HepG2 (cell line): ENCODE measurements around the gene NUP133. TPM values are rescaled to one million over a fixed set of nuclear protein-coding genes. Genes with fewer than 3 reads are reported as not detected.

Experiments used
- ATAC-seq: fragments of 200-7000 bp; cut with Tn5 transposase; 3 replicates; pipeline ENCODE4 v1.9.1; 2020; ENCODE audit warnings: mild to moderate bottlenecking, moderate library complexity
- BruUV-seq: library from RNA; stranded (reverse); fragments of 400-500 nt; replicated peaks from 2 replicates; lab custom pipeline; 2021; lab: Mats Ljungman, UMichigan
- CTCF ChIA-PET: fragments of 300-600 bp; formaldehyde crosslinking; extraction: SDS; loops from one replicate; lab custom pipeline; 2021; ENCODE audit warnings: low total read pairs, inconsistent platforms, low intra/inter-chr PET ratio; lab: Yijun Ruan, JAX
- POLR2A ChIA-PET: fragments of 350-600 bp; sonication (Branson Sonifier 250); formaldehyde crosslinking; loops from one replicate; lab custom pipeline; 2020; ENCODE audit warnings: antibody characterized with exemption, inconsistent platforms; lab: Yijun Ruan, JAX
- DNase-seq: peaks from one replicate; pipeline ENCODE4 v3.0.0-alpha.2; 2015; ENCODE audit warnings: low spot score
- FAIRE-seq: peaks from 3 replicates; lab custom pipeline; 2011; peaks lifted over from hg19 to GRCh38; lab: Jason Lieb, UNC
- H2AFZ ChIP-seq: one replicate; pipeline ENCODE4 v1.6.1; 2011; ENCODE audit warnings: low read length, inconsistent platforms
- H3K27ac ChIP-seq: fragments of 300-600 bp; 3 replicates; pipeline ENCODE4 v1.8.0; 2011; ENCODE audit warnings: mixed run types, mild to moderate bottlenecking, mixed read lengths, low read length, inconsistent platforms; ENCODE audit not compliant: insufficient read depth; ENCODE audit errors: extremely low read length
- H3K27me3 ChIP-seq, 2 experiments: fragments of 200-600 bp in 1 of 2; 2 replicates in 1 of 2; 3 replicates in 1 of 2; pipeline versions ENCODE4 v1.6.0 to v1.8.0; 2011; ENCODE audit warnings: low read length in 2 of 2, mild to moderate bottlenecking in 2 of 2, moderate library complexity in 2 of 2, inconsistent platforms in 1 of 2; ENCODE audit not compliant: insufficient read depth in 2 of 2, control insufficient read depth in 1 of 2
- H3K36me3 ChIP-seq, 2 experiments: fragments of 200-600 bp in 1 of 2; replicated peaks in 1 of 2; 2 replicates in 1 of 2; 3 replicates in 1 of 2; pipeline versions ENCODE4 v1.5.1 to v1.8.0; 2011; ENCODE audit warnings: low read length in 2 of 2, inconsistent platforms in 1 of 2; ENCODE audit not compliant: insufficient read depth in 2 of 2, control insufficient read depth in 1 of 2
- H3K4me1 ChIP-seq: 2 replicates; pipeline ENCODE4 v1.5.1; 2012; ENCODE audit warnings: low read length, inconsistent platforms; ENCODE audit not compliant: insufficient read depth
- H3K4me2 ChIP-seq: 2 replicates; pipeline ENCODE4 v1.6.0; 2011; ENCODE audit warnings: low read depth, low read length, inconsistent platforms
- H3K4me3 ChIP-seq, 3 experiments: fragments of 200-600 bp in 1 of 3; sonication (generic), shearing (Covaris generic) in 1 of 3; replicated peaks in 1 of 3; 2 replicates each; pipeline ENCODE4 v1.5.1; 2011 to 2016; ENCODE audit warnings: low read length in 3 of 3, inconsistent platforms in 2 of 3, low read depth in 2 of 3, mild to moderate bottlenecking in 2 of 3, control low read depth in 1 of 3, mixed read lengths in 1 of 3; ENCODE audit not compliant: insufficient read depth in 1 of 3
- H3K79me2 ChIP-seq: one replicate; pipeline ENCODE4 v1.6.1; 2011; ENCODE audit warnings: low read length, inconsistent platforms; ENCODE audit not compliant: insufficient read depth
- H3K9ac ChIP-seq: 2 replicates; pipeline ENCODE4 v1.6.0; 2011; ENCODE audit warnings: mild to moderate bottlenecking, low read depth, low read length, inconsistent platforms; ENCODE audit not compliant: insufficient read depth
- H3K9me3 ChIP-seq: 2 replicates; pipeline ENCODE4 v1.5.1; 2012; ENCODE audit warnings: mild to moderate bottlenecking, low read length
- H4K20me1 ChIP-seq: 2 replicates; pipeline ENCODE4 v1.6.0; 2011; ENCODE audit warnings: inconsistent platforms, mild to moderate bottlenecking, low read length, moderate library complexity; ENCODE audit not compliant: insufficient read depth
- DMAP1 ChIP-seq: IDR thresholded peaks from 2 replicates; pipeline ENCODE4 v1.6.1; 2016
- IRF9 ChIP-seq: sonication (generic); formaldehyde crosslinking; IDR thresholded peaks from 2 replicates; pipeline ENCODE4 v1.8.0; 2022; ENCODE audit warnings: missing genetic modification reagents, mild to moderate bottlenecking, borderline replicate concordance
- MED13 ChIP-seq: sonication (generic); formaldehyde crosslinking; IDR thresholded peaks from 2 replicates; pipeline ENCODE4 v1.5.0; 2020; ENCODE audit warnings: missing genetic modification reagents
- PHF21A ChIP-seq: sonication (generic); formaldehyde crosslinking; IDR thresholded peaks from 2 replicates; pipeline ENCODE4 v1.5.0; 2020; ENCODE audit warnings: mild to moderate bottlenecking, missing genetic modification reagents
- ZBTB33 ChIP-seq: sonication (generic); formaldehyde crosslinking; IDR thresholded peaks from 2 replicates; pipeline ENCODE4 v1.4.0; 2020; ENCODE audit warnings: missing genetic modification reagents
- ZNF274 ChIP-seq: sonication (generic); formaldehyde crosslinking; IDR thresholded peaks from 2 replicates; pipeline ENCODE4 v1.5.1; 2020; ENCODE audit warnings: mild to moderate bottlenecking, missing genetic modification reagents
- ZNF513 ChIP-seq: sonication (generic); formaldehyde crosslinking; conservative IDR thresholded peaks from 2 replicates; pipeline ENCODE4 v1.5.0; 2020; ENCODE audit warnings: missing genetic modification reagents
- ZNF619 ChIP-seq: sonication (generic); formaldehyde crosslinking; IDR thresholded peaks from 2 replicates; pipeline ENCODE4 v1.4.0; 2020; ENCODE audit warnings: mild to moderate bottlenecking, missing genetic modification reagents
- ZNF724P ChIP-seq: sonication (generic); formaldehyde crosslinking; IDR thresholded peaks from 2 replicates; pipeline ENCODE4 v1.8.0; 2022; ENCODE audit warnings: missing genetic modification reagents, borderline replicate concordance
- WGBS: methylation state at CpG from one replicate; pipeline ENCODE4 v1.1.6; 2017; ENCODE audit warnings: low lambda C conversion rate; 5-methylcytosine and 5-hydroxymethylcytosine counted together
- in situ Hi-C: cut with HindIII; loops from 2 replicates; pipeline ENCODE4 v1.10.0; 2017; ENCODE audit warnings: low pct_unique_long_range_greater_than_20kb; ENCODE audit not compliant: extremely low pct_ligation_motif_present
- intact Hi-C: fragments of 100-400 bp; cut with micrococcal nuclease; formaldehyde crosslinking; loops from one replicate; pipeline ENCODE4 v1.10.0; 2022; ENCODE audit not compliant: unreplicated experiment
- polyA plus RNA-seq, 8 experiments: library from polyadenylated mRNA; depleted of rRNA in 3 of 8; stranded (reverse) in 7 of 8; unstranded in 1 of 8; fragments of >200 nt; fragmentation: Illumina TruSeq in 4 of 8; extraction: Trizol in 4 of 8; gene quantifications; 2 replicates each; pipeline versions ENCODE4 v1.2.1 to v1.2.3, GENCODE V29; 2011 to 2016; ENCODE audit warnings: low read depth in 4 of 8, missing spikeins in 1 of 8, mixed read lengths in 1 of 8; ENCODE audit not compliant: insufficient read depth in 1 of 8
- total RNA-seq, 5 experiments: library from RNA; depleted of rRNA; stranded (reverse); fragments of >200 nt; fragmentation: Illumina TruSeq; extraction: Trizol; gene quantifications; 2 replicates each; pipeline ENCODE4 v1.2.3, GENCODE V29; 2016; ENCODE audit warnings: low read depth in 1 of 5
- TF ChIP-seq, protein P1 (sequence below): sonication (generic); formaldehyde crosslinking; IDR thresholded peaks from 2 replicates; pipeline ENCODE4 v1.4.0; 2020; ENCODE audit warnings: missing genetic modification reagents
- TF ChIP-seq, protein P2 (sequence below), 2 experiments: sonication (generic) in 1 of 2; formaldehyde crosslinking in 1 of 2; IDR thresholded peaks; 2 replicates each; pipeline versions ENCODE4 v1.4.0 to v1.6.1; 2018 to 2020; ENCODE audit warnings: missing genetic modification reagents in 2 of 2, borderline replicate concordance in 1 of 2, low read depth in 1 of 2, mild to moderate bottlenecking in 1 of 2, missing biosample characterization in 1 of 2

Gene NUP133
- total and polyA plus RNA-seq, 2 of the 13 experiments (the other 11 are each of a cell fraction or from before 2014, with no cell fraction given) = 17.7 to 45.6 TPM

GRCh38 chr1:229407206-229408026 is 100.7 kb downstream of the NUP133 start:
- in situ Hi-C loops = no loop called here
- Histone ChIP-seq H3K9me3 (no peaks in the 10 kb centered on the region), H3K36me3 (no peaks in the 10 kb centered on the region), H4K20me1 (no peaks in the 10 kb centered on the region), H3K27ac (no peak overlapping the region), H3K4me1 (peaks cover 82% of the 10 kb centered on the region), H2AFZ (no peak overlapping the region), H3K9ac (no peak overlapping the region), H3K79me2 (no peaks in the 10 kb centered on the region), H3K4me2 (peak overlapping the region; percentile 88), H3K4me3 (peak overlapping the region; percentile 49 to 66 (median 51); a peak in 5 of 6 replicates), H3K27me3 (peaks cover 2 to 8% of the 10 kb centered on the region in 2 experiments; a peak in 3 of 5 replicates)
- CTCF ChIA-PET = no interaction called here
- peak; percentile 4 for ATAC-seq
- intact Hi-C loops = loop anchor here (5.0 kb wide), 1 partner anchor 65 kb away; the partner anchor contains the start of gene CCSAP
- no peak for DNase-seq
- 66% methylated on average over 38 of the region's 68 CpGs for WGBS
- TSS peak; percentile 83 for BruUV-seq
- POLR2A ChIA-PET = no interaction called here
- FAIRE-seq = no peak
- TF ChIP-seq IRF9 (CRISPR knock-in tag) = peak; percentile 37; the same call in 1 of the 2 replicates
- 0 out of 2 replicates have a peak, but pooled peaks have one; percentile 17 for TF ChIP-seq ZNF724P (CRISPR knock-in tag)
- TF ChIP-seq ZBTB33 (CRISPR knock-in tag) = 0 out of 2 replicates have a peak, but pooled peaks have one; percentile 18
- no peak for TF ChIP-seq ZNF513
- TF ChIP-seq, protein P1, sequence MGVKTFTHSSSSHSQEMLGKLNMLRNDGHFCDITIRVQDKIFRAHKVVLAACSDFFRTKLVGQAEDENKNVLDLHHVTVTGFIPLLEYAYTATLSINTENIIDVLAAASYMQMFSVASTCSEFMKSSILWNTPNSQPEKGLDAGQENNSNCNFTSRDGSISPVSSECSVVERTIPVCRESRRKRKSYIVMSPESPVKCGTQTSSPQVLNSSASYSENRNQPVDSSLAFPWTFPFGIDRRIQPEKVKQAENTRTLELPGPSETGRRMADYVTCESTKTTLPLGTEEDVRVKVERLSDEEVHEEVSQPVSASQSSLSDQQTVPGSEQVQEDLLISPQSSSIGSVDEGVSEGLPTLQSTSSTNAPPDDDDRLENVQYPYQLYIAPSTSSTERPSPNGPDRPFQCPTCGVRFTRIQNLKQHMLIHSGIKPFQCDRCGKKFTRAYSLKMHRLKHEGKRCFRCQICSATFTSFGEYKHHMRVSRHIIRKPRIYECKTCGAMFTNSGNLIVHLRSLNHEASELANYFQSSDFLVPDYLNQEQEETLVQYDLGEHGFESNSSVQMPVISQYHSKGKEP (CRISPR knock-in tag) = no peak
- 0 out of 2 replicates have a peak, but pooled peaks have one; percentile 28 for TF ChIP-seq DMAP1 (CRISPR knock-in tag)
- TF ChIP-seq ZNF274 = 0 out of 2 replicates have a peak, but pooled peaks have one; percentile 24
- TF ChIP-seq PHF21A (CRISPR knock-in tag) = 0 out of 2 replicates have a peak, but pooled peaks have one; percentile 27
- 0 out of 2 replicates have a peak, but pooled peaks have one; percentile 39 for TF ChIP-seq ZNF619 (CRISPR knock-in tag)
- no peak for TF ChIP-seq MED13
- TF ChIP-seq, protein P2, sequence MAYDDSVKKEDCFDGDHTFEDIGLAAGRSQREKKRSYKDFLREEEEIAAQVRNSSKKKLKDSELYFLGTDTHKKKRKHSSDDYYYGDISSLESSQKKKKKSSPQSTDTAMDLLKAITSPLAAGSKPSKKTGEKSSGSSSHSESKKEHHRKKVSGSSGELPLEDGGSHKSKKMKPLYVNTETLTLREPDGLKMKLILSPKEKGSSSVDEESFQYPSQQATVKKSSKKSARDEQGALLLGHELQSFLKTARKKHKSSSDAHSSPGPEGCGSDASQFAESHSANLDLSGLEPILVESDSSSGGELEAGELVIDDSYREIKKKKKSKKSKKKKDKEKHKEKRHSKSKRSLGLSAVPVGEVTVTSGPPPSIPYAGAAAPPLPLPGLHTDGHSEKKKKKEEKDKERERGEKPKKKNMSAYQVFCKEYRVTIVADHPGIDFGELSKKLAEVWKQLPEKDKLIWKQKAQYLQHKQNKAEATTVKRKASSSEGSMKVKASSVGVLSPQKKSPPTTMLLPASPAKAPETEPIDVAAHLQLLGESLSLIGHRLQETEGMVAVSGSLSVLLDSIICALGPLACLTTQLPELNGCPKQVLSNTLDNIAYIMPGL (CRISPR knock-in tag; IDR thresholded peaks at IDR 0.05; ENCODE audit: borderline replicate concordance in 1 of 2, low read depth in 1 of 2) = 0 out of 4 replicates have a peak, but pooled peaks of 1 of the 2 experiments have one; percentile 23
